Measurements from ENCODE around the gene TRUB2. TPM values are rescaled to one million over a fixed set of nuclear protein-coding genes. Genes with fewer than 3 reads are reported as not detected.

TRUB2 gene
- total and polyA plus RNA-seq, 2 of the 8 experiments (the other 6 are each of a cell fraction or from before 2014, with no cell fraction given) = 20.7 to 37.8 TPM

- Histone ChIP-seq H3K79me2 (ENCODE audit: control insufficient read depth in 1 of 2, insufficient read depth in 2 of 2, low read length in 2 of 2) (peaks cover 7 to 25% of the 10 kb centered on the region in 2 experiments), H2BK120ac (replicated peaks; ENCODE audit: low read depth, low read length) (no peak overlapping the region), H3K9ac (replicated peaks in 1 of 4; ENCODE audit: extremely low read depth in 1 of 4, low read depth in 3 of 4, low read length in 3 of 4) (peak overlapping the region; percentile 43 to 78 (median 70)), H3K23ac (ENCODE audit: insufficient read length) (no peak overlapping the region), H2BK12ac (ENCODE audit: low read depth, low read length) (no peak overlapping the region), H3K27ac (ENCODE audit: low read depth, low read length) (no peak overlapping the region), H3K4ac (replicated peaks; ENCODE audit: insufficient read length, low read depth, low read length) (no peak overlapping the region), H2BK15ac (ENCODE audit: low read length) (no peak overlapping the region), H3K27me3 (replicated peaks in 1 of 4; ENCODE audit: control insufficient read depth in 3 of 4, extremely low read depth in 1 of 4, insufficient read depth in 3 of 4, low read length in 3 of 4) (peaks cover 6 to 17% (median 9%) of the 10 kb centered on the region in 4 experiments), H3K18ac (ENCODE audit: extremely low read depth, low read length) (peak overlapping the region; percentile 48; the same call in 1 of the 2 replicates), H3K79me1 (ENCODE audit: low read depth, low read length) (peaks cover 10% of the 10 kb centered on the region; the same call in 1 of the 2 replicates), H2BK5ac (ENCODE audit: low read depth, low read length) (0 out of 2 replicates have a peak overlapping the region, but pooled peaks have one; percentile 10), H3K4me1 (replicated peaks in 1 of 4; ENCODE audit: control insufficient read depth in 3 of 4, insufficient read depth in 4 of 4, low read length in 3 of 4) (peaks cover 0 to 8% (median 3%) of the 10 kb centered on the region in 4 experiments; a peak in 4 of 7 replicates), H4K91ac (replicated peaks; ENCODE audit: insufficient read length, low read length) (no peak overlapping the region), H2AFZ (ENCODE audit: low read length) (peak overlapping the region; percentile 65; the same call in 1 of the 2 replicates), H4K5ac (ENCODE audit: insufficient read length, low read depth, low read length) (no peak overlapping the region), H3K4me2 (ENCODE audit: insufficient read depth in 1 of 2, low read depth in 2 of 2, low read length in 2 of 2) (peak overlapping the region; percentile 77 to 90), H3K4me3 (ENCODE audit: extremely low read depth in 1 of 4, insufficient read depth in 2 of 4, low read depth in 3 of 4, low read length in 4 of 4) (peak overlapping the region; percentile 82 to 96 (median 95)), H4K20me1 (replicated peaks in 1 of 2; ENCODE audit: control insufficient read depth in 1 of 2, insufficient read depth in 2 of 2, low read length in 2 of 2) (peaks cover 0 to 12% of the 10 kb centered on the region in 2 experiments), H2BK20ac (ENCODE audit: low read length) (no peak overlapping the region), H3K36me3 (ENCODE audit: control insufficient read depth in 2 of 4, insufficient read depth in 4 of 4, low read length in 3 of 4) (no peaks in the 10 kb centered on the region; a peak in 2 of 8 replicates), H4K8ac (ENCODE audit: extremely low read depth, insufficient read depth, low read length) (0 out of 2 replicates have a peak overlapping the region, but pooled peaks have one; percentile 19), H3K9me3 (ENCODE audit: insufficient read depth in 2 of 2, low read depth in 1 of 2, low read length in 1 of 2) (no peaks in the 10 kb centered on the region), H2AK5ac (ENCODE audit: low read depth, low read length) (no peak overlapping the region), H3K23me2 (ENCODE audit: low read depth, low read length) (peaks cover 8% of the 10 kb centered on the region; the same call in 1 of the 2 replicates), H3K56ac (replicated peaks; ENCODE audit: insufficient read length, low read depth, low read length) (no peak overlapping the region), H3K14ac (ENCODE audit: insufficient read length) (no peak overlapping the region)
- 4% methylated on average over 10 of the region's 10 CpGs; no CpG with 5 or more reads in 1 of the 2 experiments for WGBS, 2 experiments (ENCODE audit: extremely low coverage in 1 of 2, insufficient coverage in 1 of 2, insufficient read length in 1 of 2, insufficient replicate concordance in 2 of 2, low coverage in 1 of 2, low lambda C conversion rate in 2 of 2, missing lambda C conversion rate in 1 of 2)
- DNase-seq (ENCODE audit: low read depth in 1 of 2, low spot score in 2 of 2) (no peak), FAIRE-seq (no peak)
- TF ChIP-seq GTF2F1 (IDR thresholded peaks at IDR 0.05; ENCODE audit: borderline replicate concordance, low read depth, low read length) (no peak), KDM5A (IDR thresholded peaks at IDR 0.05; ENCODE audit: low read length) (peak; percentile 73; the same call in 1 of the 2 replicates), TCF12 (IDR thresholded peaks at IDR 0.05; ENCODE audit: low read depth, low read length) (no peak)
- ChIA-PET POLR2A (ENCODE audit: partially characterized antibody) (interaction anchor here (0.9 to 6.2 kb wide), 7 partner anchors 12 to 157 kb away, joined by 3 to 52 read pairs (median 5); partner anchors contain the start of genes GOLGA2 and SWI5), CTCF (ENCODE audit: partially characterized antibody) (interaction anchor here (0.6 to 25.1 kb wide), 7 partner anchors 9 to 77 kb away, joined by 3 to 544 read pairs (median 5); no protein-coding TSS in a partner anchor)
These were observed 49.4 kb upstream of the TRUB2 start for GRCh38 chr9:128371630-128372117.
